ENCODE measurements around the gene MOV10. TPM values are rescaled to one million over a fixed set of nuclear protein-coding genes. Genes with fewer than 3 reads are reported as not detected.

The MOV10 gene
- total RNA-seq, 4 donors from 2014 or later = 75.3 to 161 (median 143) TPM

DNA sequence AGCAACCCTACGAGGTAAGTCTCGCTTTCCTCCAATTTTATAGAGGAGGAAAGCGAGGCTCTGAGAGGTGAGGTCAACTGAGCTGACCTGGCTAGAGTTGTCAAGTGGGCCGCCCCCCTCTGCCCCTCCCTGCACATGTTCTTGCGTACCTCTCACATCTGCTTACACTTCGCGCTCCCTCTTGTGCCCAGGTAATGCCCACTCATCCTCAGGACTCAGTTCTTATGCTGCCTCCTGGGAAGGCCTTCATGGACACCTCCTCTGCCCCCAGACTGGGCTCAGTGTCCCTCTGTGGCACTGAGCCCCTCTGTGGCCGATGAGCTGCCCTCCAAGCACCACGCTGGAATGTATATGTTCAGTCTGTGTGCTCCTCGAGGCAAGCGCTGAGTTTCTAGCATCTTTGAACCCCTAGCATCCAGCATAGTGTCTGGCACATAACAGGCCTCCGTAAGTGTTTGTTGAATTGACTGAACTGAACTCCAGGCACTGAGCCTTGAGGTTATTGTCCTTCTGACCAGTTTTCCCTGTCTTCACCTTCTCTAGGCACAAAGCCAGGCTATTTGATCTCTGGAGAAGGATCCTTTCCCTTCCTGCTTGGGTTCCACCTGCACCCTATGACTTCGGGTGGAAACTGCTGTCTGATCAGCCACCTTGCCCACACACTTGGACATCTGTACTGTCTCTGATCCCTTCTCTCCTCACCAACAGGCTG, 13.5 kb downstream of the MOV10 start:
- no peaks in the 10 kb centered on the region for H3K9me3 ChIP-seq
- H3K36me3 ChIP-seq = peaks cover 0 to 38% (median 0%) of the 10 kb centered on the region in 3 donors
- DNase-seq = peak in 1 of 3 donors; percentile 31
- peak overlapping the region in 2 of 4 donors; percentile 12 to 14 for H3K27ac ChIP-seq
- no peak overlapping the region for H3K4me3 ChIP-seq
- TF ChIP-seq POLR2A (IDR thresholded peaks at IDR 0.05) = no peak
- TF ChIP-seq, protein P1, sequence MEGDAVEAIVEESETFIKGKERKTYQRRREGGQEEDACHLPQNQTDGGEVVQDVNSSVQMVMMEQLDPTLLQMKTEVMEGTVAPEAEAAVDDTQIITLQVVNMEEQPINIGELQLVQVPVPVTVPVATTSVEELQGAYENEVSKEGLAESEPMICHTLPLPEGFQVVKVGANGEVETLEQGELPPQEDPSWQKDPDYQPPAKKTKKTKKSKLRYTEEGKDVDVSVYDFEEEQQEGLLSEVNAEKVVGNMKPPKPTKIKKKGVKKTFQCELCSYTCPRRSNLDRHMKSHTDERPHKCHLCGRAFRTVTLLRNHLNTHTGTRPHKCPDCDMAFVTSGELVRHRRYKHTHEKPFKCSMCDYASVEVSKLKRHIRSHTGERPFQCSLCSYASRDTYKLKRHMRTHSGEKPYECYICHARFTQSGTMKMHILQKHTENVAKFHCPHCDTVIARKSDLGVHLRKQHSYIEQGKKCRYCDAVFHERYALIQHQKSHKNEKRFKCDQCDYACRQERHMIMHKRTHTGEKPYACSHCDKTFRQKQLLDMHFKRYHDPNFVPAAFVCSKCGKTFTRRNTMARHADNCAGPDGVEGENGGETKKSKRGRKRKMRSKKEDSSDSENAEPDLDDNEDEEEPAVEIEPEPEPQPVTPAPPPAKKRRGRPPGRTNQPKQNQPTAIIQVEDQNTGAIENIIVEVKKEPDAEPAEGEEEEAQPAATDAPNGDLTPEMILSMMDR (IDR thresholded peaks at IDR 0.05) = no peak
- no peaks in the 10 kb centered on the region for H3K27me3 ChIP-seq
- H3K4me1 ChIP-seq = no peaks in the 10 kb centered on the region

DNA sequence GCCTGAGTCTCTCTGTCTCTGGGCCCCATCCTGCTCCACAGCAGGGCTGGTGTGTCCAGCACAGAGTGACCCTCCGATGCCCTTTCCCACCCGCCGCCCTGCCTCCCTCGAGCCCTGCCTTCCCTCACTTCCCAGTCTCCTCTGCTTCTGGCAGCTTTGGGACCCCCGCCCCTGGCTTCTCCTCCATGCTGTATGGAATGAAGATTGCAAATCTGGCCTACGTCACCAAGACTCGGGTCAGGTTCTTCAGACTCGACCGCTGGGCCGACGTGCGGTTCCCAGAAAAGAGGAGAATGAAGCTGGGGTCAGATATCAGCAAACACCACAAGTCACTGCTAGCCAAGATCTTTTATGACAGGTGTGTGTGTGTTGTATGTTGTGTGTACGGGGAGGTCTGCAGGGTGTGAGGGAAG, 14.3 kb downstream of the MOV10 start:
- TF ChIP-seq, protein P1 (IDR thresholded peaks at IDR 0.05) = no peak
- TF ChIP-seq POLR2A (IDR thresholded peaks at IDR 0.05) = no peak
- Histone ChIP-seq H3K9me3 (no peaks in the 10 kb centered on the region), H3K27me3 (no peaks in the 10 kb centered on the region), H3K4me1 (no peaks in the 10 kb centered on the region), H3K27ac (peak overlapping the region in 1 of 4 donors; percentile 14), H3K36me3 (peaks cover 0 to 47% (median 0%) of the 10 kb centered on the region in 3 donors), H3K4me3 (no peak overlapping the region)
- DNase-seq = peak in 1 of 3 donors; percentile 41

DNA sequence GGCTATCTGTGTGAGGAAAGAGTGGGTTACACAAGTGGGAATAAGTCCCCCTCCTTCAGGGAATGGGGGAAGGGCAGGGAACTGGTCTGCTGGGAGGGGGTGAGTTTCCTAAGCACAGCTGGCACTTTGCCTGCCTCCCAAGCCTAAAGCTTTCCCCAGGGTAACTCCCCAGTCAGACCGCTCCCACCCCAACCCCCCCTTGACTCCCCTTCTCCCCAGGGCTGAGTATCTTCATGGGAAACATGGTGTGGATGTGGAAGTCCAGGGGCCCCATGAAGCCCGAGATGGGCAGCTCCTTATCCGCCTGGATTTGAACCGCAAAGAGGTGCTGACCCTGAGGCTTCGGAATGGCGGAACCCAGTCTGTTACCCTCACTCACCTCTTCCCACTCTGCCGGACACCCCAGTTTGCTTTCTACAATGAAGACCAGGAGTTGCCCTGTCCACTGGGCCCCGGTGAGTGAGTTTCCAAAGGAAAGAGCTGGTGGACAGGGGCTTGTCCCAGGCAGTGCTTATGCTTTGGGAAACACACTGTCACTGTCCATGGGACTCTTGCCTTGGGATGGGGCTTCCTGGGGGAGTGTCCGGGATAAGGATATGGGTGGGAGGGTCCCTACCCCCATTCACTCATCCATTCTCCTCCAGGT, 14.9 kb downstream of the MOV10 start:
- TF ChIP-seq, protein P1 (IDR thresholded peaks at IDR 0.05) = no peak
- no peak for TF ChIP-seq POLR2A (IDR thresholded peaks at IDR 0.05)
- H3K9me3 ChIP-seq = no peaks in the 10 kb centered on the region
- no peak overlapping the region for H3K4me3 ChIP-seq
- no peaks in the 10 kb centered on the region for H3K4me1 ChIP-seq
- peaks cover 0 to 52% (median 0%) of the 10 kb centered on the region in 3 donors for H3K36me3 ChIP-seq
- peak overlapping the region in 1 of 4 donors; percentile 14 for H3K27ac ChIP-seq
- no peaks in the 10 kb centered on the region for H3K27me3 ChIP-seq
- peak in 1 of 3 donors; percentile 34 for DNase-seq

DNA sequence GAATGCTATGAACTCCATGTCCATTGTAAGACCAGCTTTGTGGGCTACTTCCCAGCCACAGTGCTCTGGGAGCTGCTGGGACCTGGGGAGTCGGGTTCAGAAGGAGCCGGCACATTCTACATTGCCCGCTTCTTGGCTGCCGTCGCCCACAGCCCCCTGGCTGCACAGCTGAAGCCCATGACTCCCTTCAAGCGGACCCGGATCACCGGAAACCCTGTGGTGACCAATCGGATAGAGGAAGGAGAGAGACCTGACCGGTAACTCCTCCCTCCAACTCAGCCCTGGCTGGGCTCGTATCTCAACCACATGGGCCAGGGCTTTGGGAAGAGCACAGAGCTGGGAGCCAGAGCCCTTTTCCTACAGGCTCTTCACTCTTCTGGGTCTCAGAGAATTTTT, 15.4 kb downstream of the MOV10 start:
- DNase-seq = peak in 1 of 3 donors; percentile 37
- TF ChIP-seq POLR2A (IDR thresholded peaks at IDR 0.05) = no peak
- TF ChIP-seq, protein P1 (IDR thresholded peaks at IDR 0.05) = no peak

DNA sequence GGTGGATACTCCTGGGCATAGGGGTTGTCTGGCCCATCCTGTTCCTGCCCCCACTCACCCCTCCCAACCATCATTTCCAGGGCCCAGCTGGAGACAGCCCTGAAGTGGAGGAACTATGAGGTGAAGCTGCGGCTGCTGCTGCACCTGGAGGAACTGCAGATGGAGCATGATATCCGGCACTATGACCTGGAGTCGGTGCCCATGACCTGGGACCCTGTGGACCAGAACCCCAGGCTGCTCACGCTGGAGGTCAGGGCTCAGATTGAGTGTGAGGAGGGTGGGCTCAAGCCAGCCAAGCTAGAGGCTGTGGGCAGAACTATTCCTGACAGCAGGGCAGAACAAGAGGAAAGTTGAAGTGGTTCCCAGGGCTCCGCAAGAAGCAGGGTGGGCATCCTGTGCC, 18.2 kb downstream of the MOV10 start:
- Histone ChIP-seq H3K4me1 (peaks cover 0 to 2% (median 0%) of the 10 kb centered on the region in 4 donors), H3K36me3 (peaks cover 0 to 86% (median 0%) of the 10 kb centered on the region in 3 donors), H3K9me3 (no peaks in the 10 kb centered on the region), H3K27me3 (no peaks in the 10 kb centered on the region), H3K27ac (no peak overlapping the region), H3K4me3 (no peak overlapping the region)
- DNase-seq = peak in 1 of 3 donors; percentile 33
- TF ChIP-seq, protein P1 (IDR thresholded peaks at IDR 0.05) = no peak
- no peak for TF ChIP-seq POLR2A (IDR thresholded peaks at IDR 0.05)

More for the DNA sequence above, 15.4 kb downstream of the MOV10 start:
- Histone ChIP-seq H3K4me1 (no peaks in the 10 kb centered on the region), H3K36me3 (peaks cover 0 to 57% (median 0%) of the 10 kb centered on the region in 3 donors), H3K4me3 (no peak overlapping the region), H3K27me3 (no peaks in the 10 kb centered on the region), H3K27ac (no peak overlapping the region), H3K9me3 (no peaks in the 10 kb centered on the region)
